Transverse colon (tissue), 4 donors: ENCODE data around the gene RPGRIP1L.

Source experiments
- CTCF ChIP-seq, 5 experiments: fragments of 200-600 bp in 3 of 5; fragments of 450-650 bp in 2 of 5; sonication (generic) in 3 of 5; IDR thresholded peaks; 1 replicate in 2 of 5; 2 replicates in 3 of 5; pipeline ENCODE4 v1.5.1; 2016 to 2017; ENCODE audit warnings: antibody characterized with exemption in 5 of 5, inconsistent platforms in 3 of 5, mild to moderate bottlenecking in 2 of 5, moderate library complexity in 1 of 5
- EP300 ChIP-seq: sonication (generic); formaldehyde crosslinking; IDR thresholded peaks from one replicate; pipeline ENCODE4 v1.6.1; 2017; ENCODE audit warnings: antibody characterized with exemption, low read depth
- POLR2A ChIP-seq: fragments of 450-650 bp; IDR thresholded peaks from one replicate; pipeline ENCODE4 v1.6.1; 2016; ENCODE audit warnings: antibody characterized with exemption, mild to moderate bottlenecking, moderate library complexity
- POLR2AphosphoS5 ChIP-seq, 3 donors: sonication (generic); formaldehyde crosslinking; IDR thresholded peaks; one replicate each; pipeline ENCODE4 v1.6.1; 2016; ENCODE audit warnings: antibody characterized with exemption in 3 of 3

GRCh38 chr16:53717577-53717976 lies 13.9 kb upstream of the RPGRIP1L start:
- TF ChIP-seq CTCF (IDR thresholded peaks at IDR 0.05) (no peak), POLR2AphosphoS5 (IDR thresholded peaks at IDR 0.05) (no peak), POLR2A (no peak), EP300 (no peak)
